ENCODE measurements around the gene HORMAD1. TPM values are rescaled to one million over a fixed set of nuclear protein-coding genes. Genes with fewer than 3 reads are reported as not detected.

Gene HORMAD1
- total and polyA plus RNA-seq, 2 donors (not counting 1 experiment from before 2014, with no cell fraction given) = not detected

DNA sequence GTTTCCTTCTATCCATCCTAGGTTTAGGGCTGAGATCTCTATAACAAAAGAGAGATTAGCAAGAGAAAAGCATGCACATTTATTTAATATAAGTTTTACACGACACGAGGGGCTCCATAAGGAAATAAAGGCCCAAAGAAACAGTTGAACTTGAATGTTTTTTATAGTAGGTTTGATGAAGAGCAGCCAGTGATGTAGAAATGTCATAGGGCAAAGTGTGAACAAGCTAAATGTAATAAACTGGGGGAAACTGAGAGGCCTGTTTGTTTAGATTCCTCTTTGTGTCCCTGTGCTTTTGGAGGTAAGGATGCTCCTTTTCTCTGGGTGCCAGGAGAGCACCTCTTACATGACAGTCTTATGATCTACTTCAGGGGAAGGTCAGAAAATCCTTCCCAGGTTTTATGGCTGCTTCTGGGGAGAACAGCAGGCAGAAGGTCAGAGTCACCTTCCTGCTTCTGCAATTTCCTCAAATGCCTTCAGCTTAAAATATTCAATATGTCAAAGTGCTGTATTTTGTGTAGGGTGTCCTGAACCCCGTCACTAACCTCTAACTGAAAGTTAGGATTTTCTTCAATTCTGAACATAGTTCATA is 9.5 kb upstream of the HORMAD1 start:
- H3K27ac ChIP-seq (ENCODE audit: insufficient read depth, low read length) = no peak overlapping the region
- TF ChIP-seq, protein P1, sequence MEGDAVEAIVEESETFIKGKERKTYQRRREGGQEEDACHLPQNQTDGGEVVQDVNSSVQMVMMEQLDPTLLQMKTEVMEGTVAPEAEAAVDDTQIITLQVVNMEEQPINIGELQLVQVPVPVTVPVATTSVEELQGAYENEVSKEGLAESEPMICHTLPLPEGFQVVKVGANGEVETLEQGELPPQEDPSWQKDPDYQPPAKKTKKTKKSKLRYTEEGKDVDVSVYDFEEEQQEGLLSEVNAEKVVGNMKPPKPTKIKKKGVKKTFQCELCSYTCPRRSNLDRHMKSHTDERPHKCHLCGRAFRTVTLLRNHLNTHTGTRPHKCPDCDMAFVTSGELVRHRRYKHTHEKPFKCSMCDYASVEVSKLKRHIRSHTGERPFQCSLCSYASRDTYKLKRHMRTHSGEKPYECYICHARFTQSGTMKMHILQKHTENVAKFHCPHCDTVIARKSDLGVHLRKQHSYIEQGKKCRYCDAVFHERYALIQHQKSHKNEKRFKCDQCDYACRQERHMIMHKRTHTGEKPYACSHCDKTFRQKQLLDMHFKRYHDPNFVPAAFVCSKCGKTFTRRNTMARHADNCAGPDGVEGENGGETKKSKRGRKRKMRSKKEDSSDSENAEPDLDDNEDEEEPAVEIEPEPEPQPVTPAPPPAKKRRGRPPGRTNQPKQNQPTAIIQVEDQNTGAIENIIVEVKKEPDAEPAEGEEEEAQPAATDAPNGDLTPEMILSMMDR (conservative IDR thresholded peaks at IDR 0.05 in 1 of 2, IDR thresholded peaks at IDR 0.05 in 1 of 2; ENCODE audit: low read depth in 1 of 2, low read length in 2 of 2) = no peak
- TF ChIP-seq EZH2 (IDR thresholded peaks at IDR 0.05; ENCODE audit: low read length, missing control alignments) = no peak
- no peaks in the 10 kb centered on the region for H3K79me2 ChIP-seq (ENCODE audit: control insufficient read depth, insufficient read depth, low read length)
- no peaks in the 10 kb centered on the region for H4K20me1 ChIP-seq (ENCODE audit: control insufficient read depth, extremely low read depth, insufficient read depth, low read length)
- no peaks in the 10 kb centered on the region for H3K27me3 ChIP-seq (ENCODE audit: control insufficient read depth, insufficient read depth, low read length)
- no peak overlapping the region for H2AFZ ChIP-seq (ENCODE audit: low read length)
- H3K9me3 ChIP-seq (ENCODE audit: control insufficient read depth, insufficient read depth, low read depth, low read length) = no peaks in the 10 kb centered on the region
- no peak overlapping the region for H3K9ac ChIP-seq (ENCODE audit: insufficient read depth, low read length)
- no peak overlapping the region for H3K4me2 ChIP-seq (ENCODE audit: extremely low read depth, insufficient read depth, low read length)
- no peaks in the 10 kb centered on the region for H3K4me1 ChIP-seq (ENCODE audit: control insufficient read depth, extremely low read depth, insufficient read depth, low read length)
- no peak for DNase-seq (ENCODE audit: low read depth in 2 of 2)
- H3K4me3 ChIP-seq (replicated peaks in 1 of 4; ENCODE audit: control extremely low read depth in 1 of 4, insufficient read depth in 1 of 4, low read depth in 3 of 4, low read length in 4 of 4) = no peak overlapping the region
- no peaks in the 10 kb centered on the region for H3K36me3 ChIP-seq (ENCODE audit: control insufficient read depth, insufficient read depth, low read length)

DNA sequence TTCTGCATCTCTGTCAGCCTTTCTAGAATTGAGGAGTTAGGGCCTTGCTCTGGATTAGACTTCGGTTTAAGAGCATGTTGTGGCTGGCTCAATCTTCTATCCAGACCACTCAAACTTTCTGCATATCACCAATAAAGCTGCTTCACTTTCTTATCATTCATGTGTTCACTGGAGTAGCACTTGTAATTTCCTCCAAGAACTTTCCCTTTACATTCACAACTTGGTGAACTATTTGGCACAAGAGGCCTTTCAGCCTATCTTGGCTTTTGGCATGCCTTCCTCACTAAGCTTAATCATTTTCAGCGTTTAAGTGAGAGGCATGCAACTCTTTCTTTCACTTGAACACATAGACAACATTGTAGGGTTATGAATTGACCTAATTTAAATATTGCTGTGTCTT is 3.6 kb upstream of the HORMAD1 start:
- no peak for TF ChIP-seq EZH2 (IDR thresholded peaks at IDR 0.05; ENCODE audit: low read length, missing control alignments)
- TF ChIP-seq, protein P1 (conservative IDR thresholded peaks at IDR 0.05 in 1 of 2, IDR thresholded peaks at IDR 0.05 in 1 of 2; ENCODE audit: low read depth in 1 of 2, low read length in 2 of 2) = no peak
- Histone ChIP-seq H3K27ac (ENCODE audit: insufficient read depth, low read length) (no peak overlapping the region), H3K79me2 (ENCODE audit: control insufficient read depth, insufficient read depth, low read length) (no peaks in the 10 kb centered on the region), H3K4me3 (replicated peaks in 1 of 4; ENCODE audit: control extremely low read depth in 1 of 4, insufficient read depth in 1 of 4, low read depth in 3 of 4, low read length in 4 of 4) (no peak overlapping the region), H4K20me1 (ENCODE audit: control insufficient read depth, extremely low read depth, insufficient read depth, low read length) (no peaks in the 10 kb centered on the region), H3K9me3 (ENCODE audit: control insufficient read depth, insufficient read depth, low read depth, low read length) (no peaks in the 10 kb centered on the region), H3K36me3 (ENCODE audit: control insufficient read depth, insufficient read depth, low read length) (no peaks in the 10 kb centered on the region), H3K27me3 (ENCODE audit: control insufficient read depth, insufficient read depth, low read length) (no peaks in the 10 kb centered on the region), H2AFZ (ENCODE audit: low read length) (no peak overlapping the region), H3K4me1 (ENCODE audit: control insufficient read depth, extremely low read depth, insufficient read depth, low read length) (no peaks in the 10 kb centered on the region), H3K4me2 (ENCODE audit: extremely low read depth, insufficient read depth, low read length) (no peak overlapping the region), H3K9ac (ENCODE audit: insufficient read depth, low read length) (no peak overlapping the region)
- no peak for DNase-seq (ENCODE audit: low read depth in 2 of 2)

DNA sequence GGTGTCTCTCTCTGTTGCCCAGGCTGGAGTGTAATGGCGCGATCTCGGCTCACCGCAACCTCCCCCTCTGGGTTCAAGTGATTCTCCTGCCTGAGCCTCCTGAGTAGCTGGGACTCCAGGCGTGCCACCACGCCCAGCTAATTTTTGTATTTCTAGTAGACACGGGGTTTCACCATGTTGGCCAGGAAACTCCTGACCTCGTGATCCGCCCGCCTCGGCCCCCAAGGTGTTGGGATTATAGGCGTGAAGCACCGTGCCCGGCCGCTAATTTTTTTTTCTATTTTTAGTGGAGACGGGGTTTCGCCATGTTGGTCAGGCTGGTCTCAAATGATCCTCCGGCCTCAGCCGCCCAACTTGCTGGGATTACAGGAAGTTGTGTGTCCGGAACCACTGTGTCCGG is 597 bp downstream of the HORMAD1 start:
- no peak for TF ChIP-seq EZH2 (IDR thresholded peaks at IDR 0.05; ENCODE audit: low read length, missing control alignments)
- TF ChIP-seq, protein P1 (conservative IDR thresholded peaks at IDR 0.05 in 1 of 2, IDR thresholded peaks at IDR 0.05 in 1 of 2; ENCODE audit: low read depth in 1 of 2, low read length in 2 of 2) = no peak
- Histone ChIP-seq H3K9ac (ENCODE audit: insufficient read depth, low read length) (no peak overlapping the region), H3K9me3 (ENCODE audit: control insufficient read depth, insufficient read depth, low read depth, low read length) (no peaks in the 10 kb centered on the region), H3K79me2 (ENCODE audit: control insufficient read depth, insufficient read depth, low read length) (no peaks in the 10 kb centered on the region), H3K27me3 (ENCODE audit: control insufficient read depth, insufficient read depth, low read length) (no peaks in the 10 kb centered on the region), H3K4me1 (ENCODE audit: control insufficient read depth, extremely low read depth, insufficient read depth, low read length) (no peaks in the 10 kb centered on the region), H4K20me1 (ENCODE audit: control insufficient read depth, extremely low read depth, insufficient read depth, low read length) (no peaks in the 10 kb centered on the region), H3K36me3 (ENCODE audit: control insufficient read depth, insufficient read depth, low read length) (no peaks in the 10 kb centered on the region), H3K4me3 (replicated peaks in 1 of 4; ENCODE audit: control extremely low read depth in 1 of 4, insufficient read depth in 1 of 4, low read depth in 3 of 4, low read length in 4 of 4) (no peak overlapping the region), H3K4me2 (ENCODE audit: extremely low read depth, insufficient read depth, low read length) (no peak overlapping the region), H2AFZ (ENCODE audit: low read length) (no peak overlapping the region), H3K27ac (ENCODE audit: insufficient read depth, low read length) (no peak overlapping the region)
- no peak for DNase-seq (ENCODE audit: low read depth in 2 of 2)

Measured in fibroblast of lung (primary cell).